ENCODE results near the gene CTSO. TPM values are rescaled to one million over a fixed set of nuclear protein-coding genes. Genes with fewer than 3 reads are reported as not detected.

The CTSO gene
- polyA plus RNA-seq, 1 donor (not counting 4 experiments of a cell fraction or from before 2014, with no cell fraction given) = 3.3 TPM

DNA sequence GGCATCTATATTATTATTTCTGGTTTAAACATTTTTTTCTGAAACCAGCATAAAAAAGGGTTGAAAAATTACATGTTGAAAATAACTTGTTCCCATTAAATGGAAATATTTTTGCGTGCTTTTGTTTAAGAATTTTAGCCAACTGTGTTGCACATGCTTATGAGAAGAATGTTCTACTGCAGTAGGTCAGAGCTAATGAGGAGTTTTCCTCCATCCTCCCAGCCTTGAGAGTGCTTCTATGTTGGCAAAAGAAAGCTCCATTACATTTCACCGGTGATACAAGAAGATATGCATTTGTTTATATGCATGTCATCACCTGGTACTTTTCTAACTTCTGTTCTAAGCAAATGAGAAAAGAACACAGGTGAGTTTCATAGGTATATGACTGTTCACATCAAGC, 63.7 kb downstream of the CTSO start:
- no peak overlapping the region for H3K4me3 ChIP-seq (ENCODE audit: control insufficient read depth in 2 of 3, extremely low read depth in 1 of 3, insufficient read depth in 2 of 3, low read depth in 1 of 3, low read length in 3 of 3)
- H3K9me1 ChIP-seq (ENCODE audit: control insufficient read depth, extremely low read depth, insufficient read depth, low read length) = no peaks in the 10 kb centered on the region
- no peaks in the 10 kb centered on the region for H3K27me3 ChIP-seq (ENCODE audit: control insufficient read depth, extremely low read depth, insufficient read depth, low read length)
- dilution Hi-C loops (cut with MboI; ENCODE audit: extremely low pct_ligation_motif_present, low sequenced_read_pairs) = no loop called here
- DNase-seq (ENCODE audit: low read depth, low spot score) = no peak
- no peaks in the 10 kb centered on the region for H4K20me1 ChIP-seq (ENCODE audit: control insufficient read depth, extremely low read depth, insufficient read depth, low read length)
- FAIRE-seq = no peak
- no peak overlapping the region for H2AFZ ChIP-seq (ENCODE audit: control insufficient read depth, low read length)
- no peaks in the 10 kb centered on the region for H3K9me3 ChIP-seq (ENCODE audit: control insufficient read depth, low read depth, low read length)
- no peaks in the 10 kb centered on the region for H3K4me1 ChIP-seq (ENCODE audit: control insufficient read depth, extremely low read depth, insufficient read depth, low read length)
- H3K36me3 ChIP-seq (ENCODE audit: control insufficient read depth in 2 of 2, extremely low read depth in 1 of 2, insufficient read depth in 2 of 2, low read length in 2 of 2) = no peaks in the 10 kb centered on the region
- TF ChIP-seq EZH2 (IDR thresholded peaks at IDR 0.05; ENCODE audit: low read length) = no peak
- TF ChIP-seq, protein P1, sequence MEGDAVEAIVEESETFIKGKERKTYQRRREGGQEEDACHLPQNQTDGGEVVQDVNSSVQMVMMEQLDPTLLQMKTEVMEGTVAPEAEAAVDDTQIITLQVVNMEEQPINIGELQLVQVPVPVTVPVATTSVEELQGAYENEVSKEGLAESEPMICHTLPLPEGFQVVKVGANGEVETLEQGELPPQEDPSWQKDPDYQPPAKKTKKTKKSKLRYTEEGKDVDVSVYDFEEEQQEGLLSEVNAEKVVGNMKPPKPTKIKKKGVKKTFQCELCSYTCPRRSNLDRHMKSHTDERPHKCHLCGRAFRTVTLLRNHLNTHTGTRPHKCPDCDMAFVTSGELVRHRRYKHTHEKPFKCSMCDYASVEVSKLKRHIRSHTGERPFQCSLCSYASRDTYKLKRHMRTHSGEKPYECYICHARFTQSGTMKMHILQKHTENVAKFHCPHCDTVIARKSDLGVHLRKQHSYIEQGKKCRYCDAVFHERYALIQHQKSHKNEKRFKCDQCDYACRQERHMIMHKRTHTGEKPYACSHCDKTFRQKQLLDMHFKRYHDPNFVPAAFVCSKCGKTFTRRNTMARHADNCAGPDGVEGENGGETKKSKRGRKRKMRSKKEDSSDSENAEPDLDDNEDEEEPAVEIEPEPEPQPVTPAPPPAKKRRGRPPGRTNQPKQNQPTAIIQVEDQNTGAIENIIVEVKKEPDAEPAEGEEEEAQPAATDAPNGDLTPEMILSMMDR (optimal IDR thresholded peaks at IDR 0.05 in 1 of 3, IDR thresholded peaks at IDR 0.05 in 1 of 3, conservative IDR thresholded peaks at IDR 0.05 in 1 of 3; ENCODE audit: extremely low read depth in 1 of 3, insufficient read depth in 2 of 3, low read length in 3 of 3) = no peak
- H3K9ac ChIP-seq (ENCODE audit: control insufficient read depth, extremely low read depth, insufficient read depth, low read length) = no peak overlapping the region
- no peak overlapping the region for H3K4me2 ChIP-seq (ENCODE audit: control insufficient read depth, extremely low read depth, insufficient read depth, low read depth, low read length)
- H3K27ac ChIP-seq (ENCODE audit: control insufficient read depth, insufficient read depth, low read length) = no peak overlapping the region
- no peaks in the 10 kb centered on the region for H3K79me2 ChIP-seq (ENCODE audit: control insufficient read depth, insufficient read depth, low read length)

DNA sequence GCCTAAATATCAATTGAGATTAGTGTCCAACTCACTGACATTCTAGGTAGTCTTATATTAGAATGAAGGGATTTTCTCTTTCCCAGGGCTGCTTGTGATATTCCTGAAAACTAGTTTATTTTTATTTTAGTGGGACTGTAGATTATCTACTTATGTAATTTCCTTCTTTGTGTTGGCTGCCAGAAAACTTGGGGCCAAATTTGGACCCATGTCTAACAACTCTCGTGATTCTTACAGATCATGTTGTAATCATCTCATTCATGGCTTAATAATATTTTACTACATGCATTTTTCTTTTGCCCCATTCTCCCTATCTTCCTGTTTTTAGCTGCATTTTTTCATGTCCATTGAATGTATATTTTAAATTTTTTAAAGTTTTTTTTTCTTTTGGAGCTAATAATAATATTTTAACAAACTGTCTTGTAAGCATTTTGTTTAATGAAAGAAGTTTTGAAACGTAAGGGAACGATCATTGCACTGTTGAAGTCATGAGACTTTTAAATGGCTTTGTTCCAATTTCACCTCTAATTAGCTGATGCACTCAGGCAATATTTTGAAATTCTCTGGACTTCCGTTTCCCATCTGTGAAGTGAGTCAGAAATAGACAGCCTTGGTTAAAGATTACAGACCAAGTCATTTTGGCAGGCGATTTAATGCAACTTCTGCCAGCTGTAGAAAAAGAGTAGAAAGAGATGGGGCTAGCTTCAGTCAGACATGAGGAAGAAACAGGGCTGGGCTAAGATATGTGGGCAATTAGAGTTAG, 64.5 kb downstream of the CTSO start:
- no peak overlapping the region for H3K4me2 ChIP-seq (ENCODE audit: control insufficient read depth, extremely low read depth, insufficient read depth, low read depth, low read length)
- no peak overlapping the region for H3K4me3 ChIP-seq (ENCODE audit: control insufficient read depth in 2 of 3, extremely low read depth in 1 of 3, insufficient read depth in 2 of 3, low read depth in 1 of 3, low read length in 3 of 3)
- DNase-seq (ENCODE audit: low read depth, low spot score) (no peak), FAIRE-seq (no peak)
- no peak for TF ChIP-seq EZH2 (IDR thresholded peaks at IDR 0.05; ENCODE audit: low read length)
- TF ChIP-seq, protein P1 (optimal IDR thresholded peaks at IDR 0.05 in 1 of 3, IDR thresholded peaks at IDR 0.05 in 1 of 3, conservative IDR thresholded peaks at IDR 0.05 in 1 of 3; ENCODE audit: extremely low read depth in 1 of 3, insufficient read depth in 2 of 3, low read length in 3 of 3) = no peak
- H3K27me3 ChIP-seq (ENCODE audit: control insufficient read depth, extremely low read depth, insufficient read depth, low read length) = no peaks in the 10 kb centered on the region
- H3K27ac ChIP-seq (ENCODE audit: control insufficient read depth, insufficient read depth, low read length) = no peak overlapping the region
- dilution Hi-C loops (cut with MboI; ENCODE audit: extremely low pct_ligation_motif_present, low sequenced_read_pairs) = no loop called here
- H3K9me3 ChIP-seq (ENCODE audit: control insufficient read depth, low read depth, low read length) = no peaks in the 10 kb centered on the region
- H2AFZ ChIP-seq (ENCODE audit: control insufficient read depth, low read length) = no peak overlapping the region
- H4K20me1 ChIP-seq (ENCODE audit: control insufficient read depth, extremely low read depth, insufficient read depth, low read length) = no peaks in the 10 kb centered on the region
- no peaks in the 10 kb centered on the region for H3K9me1 ChIP-seq (ENCODE audit: control insufficient read depth, extremely low read depth, insufficient read depth, low read length)
- H3K4me1 ChIP-seq (ENCODE audit: control insufficient read depth, extremely low read depth, insufficient read depth, low read length) = no peaks in the 10 kb centered on the region
- no peaks in the 10 kb centered on the region for H3K79me2 ChIP-seq (ENCODE audit: control insufficient read depth, insufficient read depth, low read length)
- H3K9ac ChIP-seq (ENCODE audit: control insufficient read depth, extremely low read depth, insufficient read depth, low read length) = no peak overlapping the region
- no peaks in the 10 kb centered on the region for H3K36me3 ChIP-seq (ENCODE audit: control insufficient read depth in 2 of 2, extremely low read depth in 1 of 2, insufficient read depth in 2 of 2, low read length in 2 of 2)

All from keratinocyte (primary cell).